Measurements from ENCODE around the gene ABCA3. TPM values are rescaled to one million over a fixed set of nuclear protein-coding genes. Genes with fewer than 3 reads are reported as not detected.

ABCA3 gene
- total and polyA plus RNA-seq, 4 donors: 197 to 607 (median 411) TPM

- DNase-seq (no peak), ATAC-seq (ENCODE audit: insufficient read depth, low FRiP score) (no peak)
- H3K27me3 ChIP-seq (ENCODE audit: control insufficient read depth in 3 of 3, insufficient read depth in 3 of 3, low read length in 2 of 3): peaks cover 0 to 2% (median 0%) of the 10 kb centered on the region in 3 donors
- WGBS, 2 donors: 84 to 88% methylated on average over 8 of the region's 8 CpGs
- TF ChIP-seq CTCF (IDR thresholded peaks at IDR 0.05; ENCODE audit: control extremely low read depth, extremely low read depth): no peak
- no peak overlapping the region for H3K27ac ChIP-seq (ENCODE audit: low read depth in 1 of 2, low read length in 1 of 2)
- peaks cover 0 to 30% (median 6%) of the 10 kb centered on the region in 4 donors for H3K36me3 ChIP-seq (ENCODE audit: control insufficient read depth in 4 of 4, insufficient read depth in 4 of 4, low read length in 4 of 4)
- H3K9me3 ChIP-seq (ENCODE audit: control insufficient read depth in 4 of 4, insufficient read depth in 3 of 4, low read length in 3 of 4): no peaks in the 10 kb centered on the region
- no peak overlapping the region for H3K9ac ChIP-seq (ENCODE audit: insufficient read depth in 1 of 2, low read length in 2 of 2)
- H3K4me1 ChIP-seq (ENCODE audit: control insufficient read depth in 5 of 5, insufficient read depth in 5 of 5, low read length in 5 of 5): no peaks in the 10 kb centered on the region
- no peak overlapping the region for H3K4me3 ChIP-seq
These were observed 16.8 kb downstream of the ABCA3 start for GRCh38 chr16:2323701-2324100.

GRCh38 chr16:2319606-2320005, 20.9 kb downstream of the ABCA3 start:
- Histone ChIP-seq H3K27ac (ENCODE audit: low read depth in 1 of 2, low read length in 1 of 2) (no peak overlapping the region), H3K4me1 (ENCODE audit: control insufficient read depth in 5 of 5, insufficient read depth in 5 of 5, low read length in 5 of 5) (no peaks in the 10 kb centered on the region), H3K27me3 (ENCODE audit: control insufficient read depth in 3 of 3, insufficient read depth in 3 of 3, low read length in 2 of 3) (no peaks in the 10 kb centered on the region), H3K4me3 (no peak overlapping the region), H3K36me3 (ENCODE audit: control insufficient read depth in 4 of 4, insufficient read depth in 4 of 4, low read length in 4 of 4) (peaks cover 0 to 33% (median under 1%) of the 10 kb centered on the region in 4 donors), H3K9me3 (ENCODE audit: control insufficient read depth in 4 of 4, insufficient read depth in 3 of 4, low read length in 3 of 4) (no peaks in the 10 kb centered on the region), H3K9ac (ENCODE audit: insufficient read depth in 1 of 2, low read length in 2 of 2) (no peak overlapping the region)
- no peak for DNase-seq
- TF ChIP-seq CTCF (IDR thresholded peaks at IDR 0.05; ENCODE audit: control extremely low read depth, extremely low read depth): no peak
- WGBS, 2 donors: 94 to 95% methylated on average over 23 of the region's 23 CpGs
- no peak for ATAC-seq (ENCODE audit: insufficient read depth, low FRiP score)

DNA sequence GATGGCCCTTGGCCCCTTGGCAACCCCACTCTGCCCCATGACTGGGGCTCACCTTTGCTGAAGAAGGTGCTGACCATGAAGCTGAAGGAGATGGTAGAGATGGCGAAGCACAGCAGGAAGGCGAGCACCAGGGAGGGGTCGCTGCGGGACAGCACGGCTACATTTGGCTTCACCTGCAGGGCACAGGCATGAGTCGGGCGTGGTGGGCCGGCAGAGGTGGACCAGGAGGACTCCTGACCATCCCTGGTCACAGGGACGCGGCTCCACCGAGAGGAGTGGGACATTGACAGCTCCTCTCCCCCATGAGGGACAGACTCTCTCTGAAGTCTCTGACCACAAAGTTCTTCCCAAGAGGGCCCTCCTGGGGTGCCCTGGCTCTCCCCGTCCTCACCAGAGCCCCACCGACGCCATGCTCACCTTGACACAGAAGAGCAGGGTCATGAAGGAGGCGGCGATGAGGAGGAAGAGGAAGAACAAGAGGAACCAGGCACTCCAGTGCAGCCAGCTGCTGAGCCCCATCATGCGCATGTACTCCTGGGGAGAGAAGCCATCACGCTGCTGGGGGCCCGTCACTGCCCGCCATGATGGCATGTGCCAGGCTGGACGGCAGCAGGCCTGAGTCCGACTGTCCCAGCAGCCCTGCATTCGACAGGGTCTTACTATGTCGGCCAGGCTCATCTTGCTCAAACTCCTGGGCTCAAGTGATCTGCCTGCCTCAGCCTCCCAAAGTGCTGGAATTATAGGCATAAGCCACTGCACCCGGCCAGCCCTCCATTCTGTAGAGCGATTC, 23.1 kb downstream of the ABCA3 start:
- TF ChIP-seq CTCF (IDR thresholded peaks at IDR 0.05; ENCODE audit: control extremely low read depth, extremely low read depth): no peak
- H3K4me3 ChIP-seq: no peak overlapping the region
- H3K9ac ChIP-seq (ENCODE audit: insufficient read depth in 1 of 2, low read length in 2 of 2): no peak overlapping the region
- ATAC-seq (ENCODE audit: insufficient read depth, low FRiP score): no peak
- H3K27me3 ChIP-seq (ENCODE audit: control insufficient read depth in 3 of 3, insufficient read depth in 3 of 3, low read length in 2 of 3): no peaks in the 10 kb centered on the region
- no peak overlapping the region for H3K27ac ChIP-seq (ENCODE audit: low read depth in 1 of 2, low read length in 1 of 2)
- H3K4me1 ChIP-seq (ENCODE audit: control insufficient read depth in 5 of 5, insufficient read depth in 5 of 5, low read length in 5 of 5): no peaks in the 10 kb centered on the region
- no peak for DNase-seq
- peaks cover 0 to 29% (median 0%) of the 10 kb centered on the region in 4 donors for H3K36me3 ChIP-seq (ENCODE audit: control insufficient read depth in 4 of 4, insufficient read depth in 4 of 4, low read length in 4 of 4)
- H3K9me3 ChIP-seq (ENCODE audit: control insufficient read depth in 4 of 4, insufficient read depth in 3 of 4, low read length in 3 of 4): no peaks in the 10 kb centered on the region
- WGBS, 2 donors: 93 to 95% methylated on average over 24 to 26 of the region's 26 CpGs

Measured in lung (tissue), 12 donors.